OCI-LY3 (cell line): ENCODE data around the gene SHTN1.

Experiments used
- EZH2phosphoT487 ChIP-seq: fragments of 200-600 bp; shearing (Covaris generic); IDR thresholded peaks from 2 replicates; pipeline ENCODE4 v1.6.1; 2018; ENCODE audit warnings: antibody characterized with exemption, mixed run types, low read depth
- TF ChIP-seq, protein P1 (sequence below): fragments of 200-600, 300-600 bp; sonication (generic); IDR thresholded peaks from 2 replicates; pipeline ENCODE4 v1.5.1; 2014; ENCODE audit warnings: antibody characterized with exemption, low read length, low read depth

DNA sequence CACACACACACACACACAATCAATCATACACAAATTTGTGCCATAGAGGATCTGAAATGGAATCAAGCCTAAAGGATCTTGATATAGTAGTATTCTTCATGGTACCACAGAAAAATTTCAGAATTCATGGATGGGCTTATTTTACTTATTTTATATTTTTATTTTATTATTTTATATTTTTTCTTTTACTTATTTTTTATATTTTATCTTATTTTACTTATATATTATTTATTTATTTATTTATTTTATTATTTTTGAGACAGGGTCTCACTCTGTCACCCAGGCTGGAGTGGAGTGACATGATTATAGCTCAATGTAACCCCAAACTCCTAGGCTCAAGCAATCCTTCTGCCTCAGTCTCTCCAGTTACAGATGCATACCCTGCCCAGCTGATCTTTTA lies 16.7 kb downstream of the SHTN1 start:
- TF ChIP-seq, protein P1, sequence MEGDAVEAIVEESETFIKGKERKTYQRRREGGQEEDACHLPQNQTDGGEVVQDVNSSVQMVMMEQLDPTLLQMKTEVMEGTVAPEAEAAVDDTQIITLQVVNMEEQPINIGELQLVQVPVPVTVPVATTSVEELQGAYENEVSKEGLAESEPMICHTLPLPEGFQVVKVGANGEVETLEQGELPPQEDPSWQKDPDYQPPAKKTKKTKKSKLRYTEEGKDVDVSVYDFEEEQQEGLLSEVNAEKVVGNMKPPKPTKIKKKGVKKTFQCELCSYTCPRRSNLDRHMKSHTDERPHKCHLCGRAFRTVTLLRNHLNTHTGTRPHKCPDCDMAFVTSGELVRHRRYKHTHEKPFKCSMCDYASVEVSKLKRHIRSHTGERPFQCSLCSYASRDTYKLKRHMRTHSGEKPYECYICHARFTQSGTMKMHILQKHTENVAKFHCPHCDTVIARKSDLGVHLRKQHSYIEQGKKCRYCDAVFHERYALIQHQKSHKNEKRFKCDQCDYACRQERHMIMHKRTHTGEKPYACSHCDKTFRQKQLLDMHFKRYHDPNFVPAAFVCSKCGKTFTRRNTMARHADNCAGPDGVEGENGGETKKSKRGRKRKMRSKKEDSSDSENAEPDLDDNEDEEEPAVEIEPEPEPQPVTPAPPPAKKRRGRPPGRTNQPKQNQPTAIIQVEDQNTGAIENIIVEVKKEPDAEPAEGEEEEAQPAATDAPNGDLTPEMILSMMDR, result no peak
- no peak for TF ChIP-seq EZH2phosphoT487
